IMR-90 (cell line): ENCODE data around the gene INSYN1. TPM values are rescaled to one million over a fixed set of nuclear protein-coding genes. Genes with fewer than 3 reads are reported as not detected.

ENCODE experiments used
- ATAC-seq: fragments of 200-7000 bp; cut with Tn5 transposase; 2 replicates; pipeline ENCODE4 v1.9.1; 2020; ENCODE audit warnings: low read depth, mild to moderate bottlenecking, moderate library complexity
- BruUV-seq: library from RNA; stranded (reverse); fragments of 400-500 nt; replicated peaks from 2 replicates; lab custom pipeline; 2021; lab: Mats Ljungman, UMichigan
- CTCF ChIA-PET: fragments of 300-600 bp; formaldehyde crosslinking; extraction: SDS; loops from one replicate; lab custom pipeline; 2021; ENCODE audit warnings: antibody characterized with exemption; lab: Yijun Ruan, JAX
- POLR2A ChIA-PET: fragments of 300-600 bp; sonication (Branson Sonifier 250); formaldehyde crosslinking; loops from one replicate; lab custom pipeline; 2022; ENCODE audit warnings: antibody characterized with exemption; ENCODE audit not compliant: unreplicated experiment; lab: Charles Lee
- DNase-seq: peaks from one replicate; pipeline ENCODE4 v3.0.0; 2013
- H2AFZ ChIP-seq: replicated peaks from 2 replicates; pipeline ENCODE3; 2013; ENCODE audit warnings: low read length, mild to moderate bottlenecking; ENCODE audit not compliant: poor library complexity
- H2AK5ac ChIP-seq: 2 replicates; pipeline ENCODE4 v1.6.1; 2013; ENCODE audit warnings: low read depth, low read length, inconsistent platforms
- H2AK9ac ChIP-seq: replicated peaks from 2 replicates; pipeline ENCODE3; 2013; ENCODE audit warnings: mild to moderate bottlenecking, low read depth, low read length, moderate library complexity; ENCODE audit not compliant: poor library complexity
- H2BK120ac ChIP-seq: 2 replicates; pipeline ENCODE4 v1.6.1; 2013; ENCODE audit warnings: low read depth, low read length, inconsistent platforms
- H2BK15ac ChIP-seq: 3 replicates; pipeline ENCODE4 v1.6.1; 2013; ENCODE audit warnings: low read depth, low read length, inconsistent platforms
- H2BK20ac ChIP-seq: 2 replicates; pipeline ENCODE4 v1.6.1; 2013; ENCODE audit warnings: low read depth, mild to moderate bottlenecking, inconsistent platforms, low read length, moderate library complexity
- H2BK5ac ChIP-seq: 2 replicates; pipeline ENCODE4 v1.6.1; 2013; ENCODE audit warnings: mild to moderate bottlenecking, low read depth, low read length, inconsistent platforms; ENCODE audit not compliant: poor library complexity, severe bottlenecking
- H3K14ac ChIP-seq: replicated peaks from 2 replicates; pipeline ENCODE4 v1.6.1; 2013; ENCODE audit warnings: low read depth, low read length, inconsistent platforms
- H3K18ac ChIP-seq: 2 replicates; pipeline ENCODE4 v1.6.1; 2013; ENCODE audit warnings: low read depth, low read length, control low read depth
- H3K23ac ChIP-seq: 2 replicates; pipeline ENCODE4 v1.6.1; 2013; ENCODE audit warnings: low read depth, low read length, inconsistent platforms
- H3K27ac ChIP-seq: 2 replicates; pipeline ENCODE4 v1.5.1; 2013; ENCODE audit warnings: mild to moderate bottlenecking, control low read depth, low read length; ENCODE audit not compliant: insufficient read depth
- H3K27me3 ChIP-seq: 2 replicates; pipeline ENCODE4 v1.6.1; 2013; ENCODE audit warnings: low read length; ENCODE audit not compliant: control insufficient read depth, insufficient read depth
- H3K36me3 ChIP-seq: 2 replicates; pipeline ENCODE4 v1.6.1; 2013; ENCODE audit warnings: low read length, mixed read lengths; ENCODE audit not compliant: control insufficient read depth, insufficient read depth
- H3K4ac ChIP-seq: 2 replicates; pipeline ENCODE4 v1.6.1; 2013; ENCODE audit warnings: low read depth, low read length, inconsistent platforms
- H3K4me1 ChIP-seq: 2 replicates; pipeline ENCODE4 v1.6.1; 2013; ENCODE audit warnings: low read length, mixed read lengths; ENCODE audit not compliant: control insufficient read depth, insufficient read depth
- H3K4me2 ChIP-seq: 2 replicates; pipeline ENCODE4 v1.6.1; 2013; ENCODE audit warnings: low read depth, mild to moderate bottlenecking, control low read depth, low read length, moderate library complexity
- H3K4me3 ChIP-seq: 2 replicates; pipeline ENCODE4 v1.5.1; 2013; ENCODE audit warnings: low read depth, mild to moderate bottlenecking, control low read depth, low read length, moderate library complexity; ENCODE audit not compliant: insufficient read depth
- H3K56ac ChIP-seq: 2 replicates; pipeline ENCODE4 v1.6.1; 2013; ENCODE audit warnings: low read length, inconsistent platforms; ENCODE audit not compliant: insufficient read depth; ENCODE audit errors: extremely low read depth
- H3K79me1 ChIP-seq, 2 experiments: 2 replicates each; pipeline ENCODE4 v1.6.1; 2013; ENCODE audit warnings: low read length in 2 of 2, inconsistent platforms in 1 of 2, low read depth in 1 of 2
- H3K9ac ChIP-seq: 2 replicates; pipeline ENCODE4 v1.6.1; 2013; ENCODE audit warnings: low read depth, low read length, control low read depth
- H3K9me1 ChIP-seq: 2 replicates; pipeline ENCODE4 v1.6.1; 2013; ENCODE audit warnings: low read length, inconsistent platforms; ENCODE audit not compliant: insufficient read depth
- H3K9me3 ChIP-seq: 2 replicates; pipeline ENCODE4 v1.6.1; 2013; ENCODE audit warnings: low read length; ENCODE audit not compliant: control insufficient read depth, insufficient read depth
- H4K20me1 ChIP-seq: 2 replicates; pipeline ENCODE4 v1.6.1; 2013; ENCODE audit warnings: low read length, inconsistent platforms; ENCODE audit not compliant: insufficient read depth
- H4K5ac ChIP-seq: 2 replicates; pipeline ENCODE4 v1.6.1; 2013; ENCODE audit warnings: mild to moderate bottlenecking, low read depth, low read length, control low read depth
- H4K8ac ChIP-seq, 2 experiments: 2 replicates each; pipeline ENCODE4 v1.6.1; 2013; ENCODE audit warnings: low read depth in 2 of 2, low read length in 2 of 2, control low read depth in 1 of 2, inconsistent platforms in 1 of 2
- H4K91ac ChIP-seq: 2 replicates; pipeline ENCODE4 v1.6.1; 2013; ENCODE audit warnings: low read depth, low read length, inconsistent platforms; ENCODE audit not compliant: insufficient read depth
- BHLHE40 ChIP-seq: fragments of 150-350 bp; IDR thresholded peaks from 2 replicates; pipeline ENCODE4 v1.6.1; 2016; ENCODE audit warnings: mild to moderate bottlenecking, low read depth, low read length
- CEBPB ChIP-seq: IDR thresholded peaks from 2 replicates; pipeline ENCODE4 v1.6.1; 2012; ENCODE audit warnings: low read depth, low read length, improper control_type of control experiment
- CHD1 ChIP-seq: IDR thresholded peaks from 2 replicates; pipeline ENCODE4 v1.6.1; 2012; ENCODE audit warnings: low read depth, low read length, improper control_type of control experiment
- FOS ChIP-seq: fragments of 150-350 bp; IDR thresholded peaks from 2 replicates; pipeline ENCODE4 v1.6.1; 2016; ENCODE audit warnings: low read depth, low read length
- MAFK ChIP-seq: IDR thresholded peaks from 2 replicates; pipeline ENCODE4 v1.6.1; 2012; ENCODE audit warnings: low read depth, low read length, improper control_type of control experiment
- MAZ ChIP-seq: IDR thresholded peaks from 2 replicates; pipeline ENCODE4 v1.6.1; 2012; ENCODE audit warnings: low read depth, mild to moderate bottlenecking, low read length, improper control_type of control experiment, moderate library complexity, borderline replicate concordance
- MXI1 ChIP-seq: IDR thresholded peaks from 2 replicates; pipeline ENCODE4 v1.6.1; 2012; ENCODE audit warnings: low read depth, mild to moderate bottlenecking, low read length, moderate library complexity, borderline replicate concordance
- NFE2L2 ChIP-seq: fragments of 150-350 bp; IDR thresholded peaks from 2 replicates; pipeline ENCODE4 v1.6.1; 2016; ENCODE audit warnings: low read depth, mild to moderate bottlenecking, low read length
- POLR2A ChIP-seq: IDR thresholded peaks from 2 replicates; pipeline ENCODE4 v1.6.1; 2012; ENCODE audit warnings: mild to moderate bottlenecking, low read depth, low read length
- RAD21 ChIP-seq: IDR thresholded peaks from 2 replicates; pipeline ENCODE4 v1.6.1; 2012; ENCODE audit warnings: low read length, improper control_type of control experiment
- RCOR1 ChIP-seq: IDR thresholded peaks from 2 replicates; pipeline ENCODE4 v1.6.1; 2012; ENCODE audit warnings: mild to moderate bottlenecking, low read length, improper control_type of control experiment; ENCODE audit not compliant: insufficient replicate concordance
- RFX5 ChIP-seq: IDR thresholded peaks from 2 replicates; pipeline ENCODE4 v1.8.0; 2012; ENCODE audit warnings: low read depth, mild to moderate bottlenecking, low read length, moderate library complexity
- SMC3 ChIP-seq: fragments of 150-350 bp; IDR thresholded peaks from 2 replicates; pipeline ENCODE4 v1.6.1; 2016; ENCODE audit warnings: low read depth, mild to moderate bottlenecking, antibody characterized with exemption, low read length, moderate library complexity
- dilution Hi-C: fragments of 300-500 bp; cut with HindIII; formaldehyde crosslinking; loops from one replicate; pipeline ENCODE4 v1.14.3; 2018; ENCODE audit warnings: low sequenced_read_pairs; ENCODE audit not compliant: unreplicated experiment
- in situ Hi-C: fragments of 300-500 bp; cut with MboI; formaldehyde crosslinking; loops from 3 replicates; pipeline ENCODE4 v1.14.3; 2019; ENCODE audit warnings: low sequenced_read_pairs, inconsistent platforms, mixed read lengths
- intact Hi-C: fragments of 100-400 bp; cut with micrococcal nuclease; formaldehyde crosslinking; loops from 2 replicates; pipeline ENCODE4 v1.10.0; 2022
- polyA plus RNA-seq, 3 experiments: library from polyadenylated mRNA; depleted of rRNA; stranded (reverse); fragments of >200 nt; gene quantifications; 2 replicates each; pipeline ENCODE4 v1.2.3, GENCODE V29; 2012; ENCODE audit warnings: low replicate concordance in 1 of 3
- total RNA-seq: library from RNA; depleted of rRNA; stranded (reverse); fragments of >200 nt; gene quantifications from 2 replicates; pipeline ENCODE4 v1.2.3, GENCODE V29; 2012
- TF ChIP-seq, protein P1 (sequence below): fragments of 150-350 bp; IDR thresholded peaks from 2 replicates; pipeline ENCODE4 v1.6.1; 2016; ENCODE audit warnings: low read depth, mild to moderate bottlenecking, low read length, moderate library complexity, borderline replicate concordance
- TF ChIP-seq, protein P2 (sequence below): conservative IDR thresholded peaks from 2 replicates; pipeline ENCODE4 v1.5.1; 2012; ENCODE audit warnings: mild to moderate bottlenecking, low read depth, low read length, improper control_type of control experiment
- TF ChIP-seq, protein P3 (sequence below): fragments of 150-350 bp; IDR thresholded peaks from 2 replicates; pipeline ENCODE4 v1.6.1; 2017; ENCODE audit warnings: mild to moderate bottlenecking, antibody characterized with exemption, low read length, low read depth

INSYN1 gene
- total and polyA plus RNA-seq, 2 of the 4 experiments (the other 2 are of a cell fraction): 0.18 to 0.34 TPM

DNA sequence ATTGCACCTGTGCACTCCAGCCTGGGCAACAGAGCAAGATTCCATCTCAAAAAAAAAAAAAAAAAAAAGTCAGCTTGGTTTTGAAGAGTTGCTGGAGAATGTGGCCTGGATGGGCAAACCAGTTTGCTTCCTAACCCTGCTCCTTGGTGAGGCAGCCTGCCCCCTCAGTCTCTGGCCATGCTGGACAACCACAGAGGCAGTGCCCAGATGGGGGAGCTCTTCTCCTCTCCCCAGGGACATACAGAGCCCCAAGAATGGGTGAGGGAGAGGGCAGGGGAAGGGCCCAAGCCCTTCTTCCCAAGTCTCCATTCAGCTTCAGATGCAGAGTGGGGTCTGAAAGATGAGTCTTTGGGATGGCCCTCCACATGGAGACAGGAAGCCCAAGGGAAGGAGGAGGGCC lies 41.0 kb downstream of the INSYN1 start:
- no peak overlapping the region for H2BK5ac ChIP-seq
- ATAC-seq: peak; percentile 28; the same call in 1 of the 2 replicates

More for the DNA sequence above, 41.0 kb downstream of the INSYN1 start:
- ChIA-PET CTCF (interaction anchor here (0.6 kb wide), 1 partner anchor 150 kb away, joined by 3 read pairs; no protein-coding TSS in a partner anchor), POLR2A (no interaction called here)
- no peak overlapping the region for H2BK120ac ChIP-seq
- intact Hi-C loops: no loop called here
- no peak overlapping the region for H2BK20ac ChIP-seq
- H3K9ac ChIP-seq: no peak overlapping the region
- dilution Hi-C loops: no loop called here
- no peak for DNase-seq
- no peak overlapping the region for H3K4me2 ChIP-seq
- H3K36me3 ChIP-seq: peaks cover 61% of the 10 kb centered on the region
- H2AK5ac ChIP-seq: no peak overlapping the region
- no peak overlapping the region for H4K91ac ChIP-seq
- no peak overlapping the region for H3K18ac ChIP-seq
- H3K79me1 ChIP-seq: peaks cover 15 to 23% of the 10 kb centered on the region in 2 experiments
- H4K5ac ChIP-seq: no peak overlapping the region
- no peak overlapping the region for H3K27ac ChIP-seq
- peaks cover 21% of the 10 kb centered on the region for H4K20me1 ChIP-seq
- no peaks in the 10 kb centered on the region for H3K9me3 ChIP-seq
- H2AK9ac ChIP-seq: no peak overlapping the region
- H2AFZ ChIP-seq: no peak overlapping the region
- H4K8ac ChIP-seq: no peak overlapping the region
- in situ Hi-C loops: no loop called here
- BruUV-seq: no TSS peak
- H3K23ac ChIP-seq: no peak overlapping the region
- H3K4ac ChIP-seq: no peak overlapping the region
- H3K9me1 ChIP-seq: peaks cover 5% of the 10 kb centered on the region
- no peaks in the 10 kb centered on the region for H3K4me1 ChIP-seq
- no peak overlapping the region for H3K14ac ChIP-seq
- H3K56ac ChIP-seq: no peak overlapping the region
- no peak for TF ChIP-seq RAD21
- no peak for TF ChIP-seq MXI1
- TF ChIP-seq, protein P1, sequence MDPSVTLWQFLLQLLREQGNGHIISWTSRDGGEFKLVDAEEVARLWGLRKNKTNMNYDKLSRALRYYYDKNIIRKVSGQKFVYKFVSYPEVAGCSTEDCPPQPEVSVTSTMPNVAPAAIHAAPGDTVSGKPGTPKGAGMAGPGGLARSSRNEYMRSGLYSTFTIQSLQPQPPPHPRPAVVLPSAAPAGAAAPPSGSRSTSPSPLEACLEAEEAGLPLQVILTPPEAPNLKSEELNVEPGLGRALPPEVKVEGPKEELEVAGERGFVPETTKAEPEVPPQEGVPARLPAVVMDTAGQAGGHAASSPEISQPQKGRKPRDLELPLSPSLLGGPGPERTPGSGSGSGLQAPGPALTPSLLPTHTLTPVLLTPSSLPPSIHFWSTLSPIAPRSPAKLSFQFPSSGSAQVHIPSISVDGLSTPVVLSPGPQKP: no peak
- TF ChIP-seq, protein P2, sequence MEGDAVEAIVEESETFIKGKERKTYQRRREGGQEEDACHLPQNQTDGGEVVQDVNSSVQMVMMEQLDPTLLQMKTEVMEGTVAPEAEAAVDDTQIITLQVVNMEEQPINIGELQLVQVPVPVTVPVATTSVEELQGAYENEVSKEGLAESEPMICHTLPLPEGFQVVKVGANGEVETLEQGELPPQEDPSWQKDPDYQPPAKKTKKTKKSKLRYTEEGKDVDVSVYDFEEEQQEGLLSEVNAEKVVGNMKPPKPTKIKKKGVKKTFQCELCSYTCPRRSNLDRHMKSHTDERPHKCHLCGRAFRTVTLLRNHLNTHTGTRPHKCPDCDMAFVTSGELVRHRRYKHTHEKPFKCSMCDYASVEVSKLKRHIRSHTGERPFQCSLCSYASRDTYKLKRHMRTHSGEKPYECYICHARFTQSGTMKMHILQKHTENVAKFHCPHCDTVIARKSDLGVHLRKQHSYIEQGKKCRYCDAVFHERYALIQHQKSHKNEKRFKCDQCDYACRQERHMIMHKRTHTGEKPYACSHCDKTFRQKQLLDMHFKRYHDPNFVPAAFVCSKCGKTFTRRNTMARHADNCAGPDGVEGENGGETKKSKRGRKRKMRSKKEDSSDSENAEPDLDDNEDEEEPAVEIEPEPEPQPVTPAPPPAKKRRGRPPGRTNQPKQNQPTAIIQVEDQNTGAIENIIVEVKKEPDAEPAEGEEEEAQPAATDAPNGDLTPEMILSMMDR: no peak
- no peak for TF ChIP-seq MAFK
- TF ChIP-seq CEBPB: no peak
- no peak for TF ChIP-seq RCOR1
- no peak for TF ChIP-seq RFX5
- no peak for TF ChIP-seq POLR2A
- TF ChIP-seq NFE2L2: no peak
- no peak for TF ChIP-seq FOS
- no peak for TF ChIP-seq CHD1
- no peak for TF ChIP-seq SMC3
- no peak for TF ChIP-seq MAZ
- TF ChIP-seq, protein P3, sequence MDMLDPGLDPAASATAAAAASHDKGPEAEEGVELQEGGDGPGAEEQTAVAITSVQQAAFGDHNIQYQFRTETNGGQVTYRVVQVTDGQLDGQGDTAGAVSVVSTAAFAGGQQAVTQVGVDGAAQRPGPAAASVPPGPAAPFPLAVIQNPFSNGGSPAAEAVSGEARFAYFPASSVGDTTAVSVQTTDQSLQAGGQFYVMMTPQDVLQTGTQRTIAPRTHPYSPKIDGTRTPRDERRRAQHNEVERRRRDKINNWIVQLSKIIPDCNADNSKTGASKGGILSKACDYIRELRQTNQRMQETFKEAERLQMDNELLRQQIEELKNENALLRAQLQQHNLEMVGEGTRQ: no peak
- no peak for TF ChIP-seq BHLHE40
- no peaks in the 10 kb centered on the region for H3K27me3 ChIP-seq
- no peak overlapping the region for H3K4me3 ChIP-seq
- H2BK15ac ChIP-seq: no peak overlapping the region
